HK-2 (cell line): ENCODE results near the gene NR2F1-AS1.

Source experiments
- DNase-seq: peaks from one replicate; pipeline ENCODE4 v3.0.0-alpha.2; 2018; ENCODE audit not compliant: unreplicated experiment

Gene NR2F1-AS1

GRCh38 chr5:93580927-93581445, at the start of gene NR2F1-AS1:
TSS of gene NR2F1-AS1 (minus strand) at chr5:93581219.
- DNase-seq: peak; percentile 50

- DNase-seq: no peak
These were observed 45.8 kb upstream of the NR2F1-AS1 start for GRCh38 chr5:93626801-93627200.

GRCh38 chr5:93623153-93623552, 42.1 kb upstream of the NR2F1-AS1 start:
- no peak for DNase-seq

GRCh38 chr5:93622240-93622885, 41.3 kb upstream of the NR2F1-AS1 start:
- no peak for DNase-seq

GRCh38 chr5:93621327-93621798, 40.3 kb upstream of the NR2F1-AS1 start:
- DNase-seq: peak; percentile 85

- peak; percentile 60 for DNase-seq
These were observed 39.7 kb upstream of the NR2F1-AS1 start for GRCh38 chr5:93620487-93621326.

GRCh38 chr5:93616538-93617174, 35.6 kb upstream of the NR2F1-AS1 start:
- DNase-seq: no peak

GRCh38 chr5:93612855-93613243, 31.8 kb upstream of the NR2F1-AS1 start:
- no peak for DNase-seq

- peak; percentile 28 for DNase-seq
These were observed 31.2 kb upstream of the NR2F1-AS1 start for GRCh38 chr5:93611976-93612854.

- no peak for DNase-seq
These were observed 30.4 kb upstream of the NR2F1-AS1 start for GRCh38 chr5:93611273-93611975.

- no peak for DNase-seq
These were observed 29.7 kb upstream of the NR2F1-AS1 start for GRCh38 chr5:93610581-93611272.

- no peak for DNase-seq
These were observed 28.7 kb upstream of the NR2F1-AS1 start for GRCh38 chr5:93609762-93610161.

GRCh38 chr5:93608855-93609254, 27.8 kb upstream of the NR2F1-AS1 start:
- DNase-seq: no peak

- no peak for DNase-seq
These were observed 26.6 kb upstream of the NR2F1-AS1 start for GRCh38 chr5:93607367-93608258.

- DNase-seq: no peak
These were observed 25.3 kb upstream of the NR2F1-AS1 start for GRCh38 chr5:93606382-93606752.

- DNase-seq: no peak
These were observed 23.9 kb upstream of the NR2F1-AS1 start for GRCh38 chr5:93604644-93605515.

- no peak for DNase-seq
These were observed 23.0 kb upstream of the NR2F1-AS1 start for GRCh38 chr5:93603793-93604643.
